Activated CD4-positive, alpha-beta T cell treated with anti-CD3 and anti-CD28 coated beads for 1 hour (primary cell): ENCODE data around the gene CD2.

Source experiments
- DNase-seq: peaks from one replicate; pipeline ENCODE4 v3.0.0-alpha.2; 2020

The CD2 gene, protein sequence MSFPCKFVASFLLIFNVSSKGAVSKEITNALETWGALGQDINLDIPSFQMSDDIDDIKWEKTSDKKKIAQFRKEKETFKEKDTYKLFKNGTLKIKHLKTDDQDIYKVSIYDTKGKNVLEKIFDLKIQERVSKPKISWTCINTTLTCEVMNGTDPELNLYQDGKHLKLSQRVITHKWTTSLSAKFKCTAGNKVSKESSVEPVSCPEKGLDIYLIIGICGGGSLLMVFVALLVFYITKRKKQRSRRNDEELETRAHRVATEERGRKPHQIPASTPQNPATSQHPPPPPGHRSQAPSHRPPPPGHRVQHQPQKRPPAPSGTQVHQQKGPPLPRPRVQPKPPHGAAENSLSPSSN

GRCh38 chr1:116754198-116754977 is at the start of gene CD2:
Gene CD2 (plus strand): TSS chr1:116754430. CDS start chr1:116754493, 63 bp downstream.
- DNase-seq: no peak

- DNase-seq: no peak
Observed at GRCh38 chr1:116706123-116706522, 48.1 kb upstream of the CD2 start.

GRCh38 chr1:116706841-116707240 is 47.4 kb upstream of the CD2 start:
- DNase-seq: no peak

- no peak for DNase-seq
Observed at GRCh38 chr1:116708255-116708900, 45.9 kb upstream of the CD2 start.

GRCh38 chr1:116709666-116710167 is 44.5 kb upstream of the CD2 start:
- no peak for DNase-seq

DNA sequence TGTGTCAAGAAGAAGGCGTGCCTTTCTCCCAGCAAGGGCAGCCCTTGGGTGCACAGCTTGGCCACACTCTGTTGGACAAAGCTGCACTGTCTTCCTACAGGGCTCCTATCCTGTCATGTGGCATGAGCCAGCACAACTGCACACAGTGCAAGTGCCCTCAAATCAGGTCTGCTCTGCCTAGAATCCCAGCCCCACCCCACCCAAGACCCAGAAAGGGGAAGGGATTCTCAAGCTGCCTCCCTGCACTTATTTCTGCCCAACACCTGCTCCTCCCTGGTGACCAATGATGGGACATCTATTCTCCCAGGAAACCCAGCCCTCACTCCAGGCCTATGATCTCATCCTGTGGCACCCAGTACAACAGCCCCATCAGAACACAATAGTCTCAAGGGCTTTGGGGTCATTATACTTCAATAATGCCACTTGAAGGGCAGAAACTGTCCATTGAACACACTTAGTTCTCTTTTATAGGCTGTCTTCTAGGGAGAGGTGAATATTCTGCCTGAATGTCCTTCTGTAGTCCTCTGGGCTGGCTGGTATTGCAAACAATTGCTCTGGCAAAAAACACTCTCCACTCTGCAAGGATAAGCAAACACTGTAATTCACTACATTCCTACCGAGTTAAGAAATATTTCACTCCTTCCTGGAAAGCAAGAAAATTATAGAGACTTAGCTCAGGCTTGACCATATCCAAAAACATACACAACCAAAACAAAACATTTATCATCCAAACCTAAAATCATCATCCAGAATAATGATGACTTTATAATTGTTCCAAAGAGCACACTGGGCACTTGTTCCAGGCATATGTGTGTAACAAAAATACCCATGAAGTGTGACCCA is 43.6 kb upstream of the CD2 start:
- DNase-seq: no peak

GRCh38 chr1:116711263-116711840 is 42.9 kb upstream of the CD2 start:
- no peak for DNase-seq

DNA sequence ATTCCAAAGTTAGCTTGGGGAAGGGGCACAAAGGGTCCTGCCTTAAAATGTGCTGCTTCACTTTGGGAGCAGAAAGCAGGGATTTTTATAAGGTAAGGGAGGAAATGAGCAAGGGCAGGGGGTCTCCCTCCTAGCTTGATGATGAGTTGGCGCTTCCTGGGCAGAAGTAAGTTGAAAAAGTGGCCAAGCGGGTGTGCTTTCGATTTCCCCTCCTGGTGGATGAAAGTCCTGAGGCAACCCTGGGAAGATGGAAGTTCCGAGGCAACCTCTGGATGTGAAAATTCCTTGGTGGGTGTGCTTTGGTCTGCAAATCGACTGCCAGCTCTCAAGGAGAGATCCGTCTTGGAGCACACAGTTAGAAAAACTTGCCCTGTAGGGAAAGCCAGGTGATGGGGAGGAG is 41.7 kb upstream of the CD2 start:
- no peak for DNase-seq

GRCh38 chr1:116713474-116713873 is 40.8 kb upstream of the CD2 start:
- DNase-seq: no peak

- no peak for DNase-seq
Observed at GRCh38 chr1:116716391-116716790, 37.8 kb upstream of the CD2 start.

DNA sequence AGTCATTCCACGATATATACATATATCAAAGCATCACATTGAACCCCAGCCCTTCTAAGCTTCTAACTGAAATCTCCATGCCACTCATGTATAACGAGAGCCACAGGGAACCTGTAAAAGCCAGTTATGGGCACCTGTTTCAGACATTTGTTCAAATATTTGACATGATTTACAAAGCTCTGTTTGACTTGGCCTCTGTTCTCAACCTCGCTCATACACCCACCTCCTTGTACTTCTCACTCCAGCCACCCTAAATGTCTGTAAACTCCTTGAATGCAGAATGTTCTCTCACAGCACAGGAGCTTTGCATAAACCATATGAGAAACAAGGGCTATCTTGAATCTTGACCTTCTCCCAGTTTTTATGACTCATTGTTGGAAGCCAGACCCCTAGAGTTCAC is 36.9 kb upstream of the CD2 start:
- no peak for DNase-seq

DNA sequence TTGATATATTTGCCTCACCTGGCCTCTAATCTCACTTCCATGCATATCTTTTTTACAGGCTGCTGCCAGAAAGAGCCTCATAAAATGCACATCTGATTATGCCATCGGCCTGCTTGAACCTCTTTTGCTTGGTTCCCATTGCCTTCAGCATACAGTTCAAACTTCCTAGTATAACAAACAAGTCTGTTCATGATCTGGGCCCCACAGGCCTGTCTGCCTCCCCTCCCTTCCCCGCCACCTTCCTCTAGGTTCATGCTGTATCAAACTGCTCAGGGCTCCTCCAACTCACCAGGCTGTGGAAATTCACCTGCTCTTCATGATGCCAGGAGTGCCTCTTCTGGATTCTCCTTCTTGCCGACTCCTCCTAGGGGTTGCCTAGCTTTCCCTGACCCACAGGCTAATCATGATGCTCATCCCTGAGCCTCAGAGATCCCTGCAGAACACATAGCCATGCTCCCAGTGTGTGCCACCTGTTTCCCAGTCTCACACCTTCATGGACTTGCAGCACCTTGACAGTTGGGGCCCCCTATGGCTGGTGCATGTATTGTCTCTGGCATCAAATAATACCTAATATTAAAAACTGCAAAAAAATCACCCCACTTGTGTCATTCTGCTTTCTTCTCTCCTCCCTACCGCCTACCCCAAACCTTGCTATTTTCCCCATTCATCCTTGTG is 33.7 kb upstream of the CD2 start:
- no peak for DNase-seq

DNA sequence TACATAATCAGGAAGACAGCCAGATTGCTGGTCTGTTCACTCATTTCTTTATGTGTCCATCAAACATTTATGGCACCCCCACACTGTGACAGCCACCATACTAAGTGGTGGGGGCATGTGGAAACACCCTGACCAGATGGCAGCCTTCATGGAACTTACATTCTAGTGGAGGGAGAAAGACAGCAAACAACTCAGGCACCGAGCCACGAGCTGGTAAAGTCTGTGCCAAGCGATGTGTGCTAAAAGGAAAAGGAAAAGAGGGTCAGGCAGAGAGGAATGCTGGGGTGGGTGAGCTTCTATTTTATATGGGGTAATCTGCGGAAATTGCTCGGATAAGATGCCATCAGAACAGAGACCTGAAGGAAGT is 33.2 kb upstream of the CD2 start:
- DNase-seq: no peak

DNA sequence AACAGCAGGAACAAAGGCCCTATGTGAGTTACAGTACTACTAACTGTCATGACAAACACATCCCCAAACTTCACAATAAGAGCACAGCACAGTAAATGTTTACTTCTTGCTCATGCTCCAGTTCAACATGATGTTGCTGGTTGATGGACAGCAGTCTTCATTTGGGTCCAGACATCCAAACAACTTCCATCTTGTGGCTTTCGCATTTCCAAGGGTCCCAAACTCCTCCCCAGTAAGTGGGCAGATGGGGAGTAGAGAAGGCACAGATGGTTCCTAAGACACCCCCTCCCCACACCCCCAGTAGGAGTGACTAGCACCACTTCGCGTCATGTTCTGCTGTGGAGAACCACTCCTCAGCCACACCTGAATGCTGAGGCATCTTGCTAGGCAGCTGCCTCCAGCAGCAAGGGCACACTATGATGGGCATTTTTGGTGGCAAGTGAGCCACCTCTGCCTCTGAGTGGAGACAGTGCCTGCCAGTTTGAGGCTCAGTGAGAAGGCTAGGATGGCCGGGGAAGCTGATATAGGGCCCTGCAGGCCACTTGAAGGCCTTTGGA is 32.7 kb upstream of the CD2 start:
- DNase-seq: no peak

GRCh38 chr1:116722016-116722838 is 32.0 kb upstream of the CD2 start:
- DNase-seq: no peak

DNA sequence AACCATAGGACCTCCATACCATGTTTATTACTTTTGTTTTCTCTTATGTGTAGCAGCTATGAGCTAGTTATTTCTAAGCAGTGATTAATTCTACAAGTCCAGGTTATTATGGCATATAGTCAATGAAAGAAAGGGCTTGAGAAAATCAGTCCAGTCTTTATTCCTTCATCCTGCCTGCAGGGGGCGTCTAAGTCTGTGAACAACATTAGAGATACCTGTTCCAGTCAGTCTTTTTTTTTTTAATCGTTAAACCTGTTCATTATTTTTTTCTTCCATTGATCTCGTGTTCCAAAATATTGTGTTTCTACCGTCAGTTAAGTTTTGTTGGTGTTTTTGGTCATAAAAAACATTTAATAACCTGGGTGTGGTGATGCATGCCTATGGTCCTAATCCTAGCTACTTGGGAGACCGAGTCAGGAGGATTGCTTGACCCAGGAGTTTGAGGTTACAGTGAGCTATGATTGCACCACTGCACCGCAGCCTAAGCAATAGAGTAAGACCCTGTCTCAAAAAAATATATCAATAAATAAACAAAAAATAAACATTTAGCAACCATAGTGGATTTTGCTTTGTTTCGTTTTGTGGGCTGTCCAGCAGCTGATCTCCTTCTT is 29.4 kb upstream of the CD2 start:
- peak; percentile 62 for DNase-seq

- DNase-seq: no peak
Observed at GRCh38 chr1:116725798-116726197, 28.4 kb upstream of the CD2 start.

- DNase-seq: no peak
Observed at GRCh38 chr1:116726872-116727820, 27.1 kb upstream of the CD2 start.

DNA sequence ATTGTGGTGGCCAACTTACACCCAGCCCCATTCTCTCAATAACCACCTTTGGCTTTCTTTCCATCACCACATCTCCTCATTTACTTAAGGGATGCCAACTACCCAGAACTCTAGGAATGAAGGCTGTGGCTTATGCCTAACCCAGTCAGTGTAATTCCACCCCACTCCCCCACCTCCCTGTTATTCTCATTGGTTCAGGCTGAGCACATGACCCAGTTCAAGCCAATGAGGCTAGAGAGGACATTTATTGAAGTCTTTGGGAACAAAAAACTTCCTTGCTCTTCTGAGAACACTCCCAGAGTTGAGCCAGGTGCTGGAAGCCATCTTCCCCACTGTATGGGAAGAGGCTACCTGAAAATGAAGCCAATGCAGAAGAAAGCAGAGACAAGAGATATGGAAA is 22.8 kb upstream of the CD2 start:
- no peak for DNase-seq
